ENCODE results near the gene CTSZ. TPM values are rescaled to one million over a fixed set of nuclear protein-coding genes. Genes with fewer than 3 reads are reported as not detected.
"Not testable (repeated sequence)": the region's sequence is repeated elsewhere in the genome, so short reads cannot be mapped to it uniquely, and the experiment has no call there.

The CTSZ gene
- total RNA-seq (2014; rRNA removed; shearing (Covaris generic)) = 12.9 and 19.7 TPM in 2 replicates

GRCh38 chr20:59006864-59007664, at the start of gene CTSZ:
TSS of gene CTSZ (minus strand) at chr20:59007254. CDS start at chr20:59007128, 126 bp downstream.
- Histone ChIP-seq H3K36me3 (replicated peaks; ENCODE audit: control insufficient read depth, insufficient read depth, low read length) (no peaks in the 10 kb centered on the region), H3K4me3 (ENCODE audit: insufficient read depth, low read depth, low read length) (peak within 1 kb of the TSS; percentile 52), H3K27me3 (ENCODE audit: control insufficient read depth, insufficient read depth, low read length) (peaks cover 19% of the 10 kb centered on the region; the same call in 1 of the 2 replicates)
- DNase-seq = peak; percentile 98

GRCh38 chr20:59055302-59055701, 48.2 kb upstream of the CTSZ start:
- DNase-seq = no peak
- no peaks in the 10 kb centered on the region for H3K27me3 ChIP-seq (ENCODE audit: control insufficient read depth, insufficient read depth, low read length)
- no peak overlapping the region for H3K4me3 ChIP-seq (ENCODE audit: insufficient read depth, low read depth, low read length)
- H3K36me3 ChIP-seq (replicated peaks; ENCODE audit: control insufficient read depth, insufficient read depth, low read length) = no peaks in the 10 kb centered on the region

- H3K27me3 ChIP-seq (ENCODE audit: control insufficient read depth, insufficient read depth, low read length) = no peaks in the 10 kb centered on the region
- no peak for DNase-seq
- no peak overlapping the region for H3K4me3 ChIP-seq (ENCODE audit: insufficient read depth, low read depth, low read length)
- no peaks in the 10 kb centered on the region for H3K36me3 ChIP-seq (replicated peaks; ENCODE audit: control insufficient read depth, insufficient read depth, low read length)
Observed at GRCh38 chr20:59051666-59052185, 44.7 kb upstream of the CTSZ start.

DNA sequence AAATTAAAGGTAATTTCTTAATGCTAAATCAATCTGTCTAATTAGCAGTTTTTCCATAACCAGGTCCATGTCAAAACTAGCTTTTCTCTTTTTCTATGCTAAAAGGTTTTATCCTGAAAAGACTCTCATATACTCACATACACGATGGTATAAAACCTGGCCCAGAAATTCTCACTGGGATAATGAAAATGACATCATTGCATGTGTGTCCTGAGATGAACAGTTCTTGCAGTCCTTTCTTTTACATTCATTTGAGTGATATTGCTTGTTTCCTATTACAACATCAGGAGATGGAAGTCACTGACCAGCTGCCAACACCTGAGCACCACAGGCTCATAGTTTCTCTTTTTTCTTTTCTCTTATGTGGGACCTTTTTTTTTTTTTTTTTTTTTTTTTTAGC, 43.4 kb upstream of the CTSZ start:
- Histone ChIP-seq H3K36me3 (replicated peaks; ENCODE audit: control insufficient read depth, insufficient read depth, low read length) (no peaks in the 10 kb centered on the region), H3K27me3 (ENCODE audit: control insufficient read depth, insufficient read depth, low read length) (no peaks in the 10 kb centered on the region), H3K4me3 (ENCODE audit: insufficient read depth, low read depth, low read length) (no peak overlapping the region)
- no peak for DNase-seq

DNA sequence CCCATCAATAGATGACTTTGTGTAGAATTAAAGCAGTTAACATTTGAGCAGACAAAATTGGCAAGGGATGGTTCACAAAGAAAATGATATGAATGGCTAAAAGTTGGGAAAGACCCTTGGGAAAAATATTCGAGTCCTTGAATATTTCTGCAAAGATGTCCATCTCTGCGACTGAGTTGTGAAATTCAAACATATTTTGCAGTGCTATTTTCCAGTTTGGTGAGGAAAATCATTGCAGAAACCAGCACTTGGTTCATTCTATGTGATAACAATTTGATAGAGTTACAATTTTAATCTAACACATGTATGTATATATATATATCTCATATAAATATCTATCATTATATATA, 41.6 kb upstream of the CTSZ start:
- Histone ChIP-seq H3K27me3 (ENCODE audit: control insufficient read depth, insufficient read depth, low read length) (no peaks in the 10 kb centered on the region; the same call in 1 of the 2 replicates), H3K36me3 (replicated peaks; ENCODE audit: control insufficient read depth, insufficient read depth, low read length) (no peaks in the 10 kb centered on the region), H3K4me3 (ENCODE audit: insufficient read depth, low read depth, low read length) (no peak overlapping the region)
- no peak for DNase-seq

DNA sequence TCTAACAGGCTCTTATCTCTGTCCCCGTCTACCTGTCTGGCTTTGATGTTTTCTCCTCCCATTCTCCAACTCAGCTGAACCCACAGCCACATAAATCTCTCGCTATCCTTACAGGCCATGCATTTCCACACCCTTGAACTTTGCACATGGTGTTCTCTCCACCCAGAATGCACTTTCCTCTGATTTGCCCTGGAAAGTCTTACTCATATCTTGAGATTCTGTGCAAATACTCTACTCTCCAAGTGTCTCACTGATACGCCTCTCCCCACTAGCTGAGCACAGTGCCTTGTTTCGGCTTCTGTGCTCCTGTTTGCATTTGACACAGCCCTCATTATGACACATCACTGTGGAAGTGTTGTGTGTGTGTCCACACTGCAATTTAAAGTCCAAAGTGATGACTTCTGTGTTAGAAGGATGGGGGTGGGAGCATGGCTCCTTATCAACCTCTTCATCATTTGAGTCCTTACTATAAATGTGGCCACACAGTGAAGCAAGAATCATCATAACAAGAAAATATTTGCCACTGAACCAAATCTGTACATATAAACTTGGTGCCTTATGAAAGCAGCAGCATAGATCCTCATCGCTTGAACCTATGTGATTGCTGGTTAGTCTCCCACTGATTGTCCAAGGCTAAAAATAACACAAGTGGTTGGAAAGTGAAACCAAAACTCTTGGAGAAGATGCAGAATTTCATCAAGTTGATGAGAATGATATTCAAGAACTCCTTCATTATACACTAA, 41.1 kb upstream of the CTSZ start:
- no peaks in the 10 kb centered on the region; the same call in 1 of the 2 replicates for H3K27me3 ChIP-seq (ENCODE audit: control insufficient read depth, insufficient read depth, low read length)
- DNase-seq = no peak
- no peaks in the 10 kb centered on the region for H3K36me3 ChIP-seq (replicated peaks; ENCODE audit: control insufficient read depth, insufficient read depth, low read length)
- H3K4me3 ChIP-seq (ENCODE audit: insufficient read depth, low read depth, low read length) = no peak overlapping the region

GRCh38 chr20:59046862-59047261, 39.8 kb upstream of the CTSZ start:
- H3K27me3 ChIP-seq (ENCODE audit: control insufficient read depth, insufficient read depth, low read length) = no peaks in the 10 kb centered on the region; the same call in 1 of the 2 replicates
- H3K36me3 ChIP-seq (replicated peaks; ENCODE audit: control insufficient read depth, insufficient read depth, low read length) = no peaks in the 10 kb centered on the region
- H3K4me3 ChIP-seq (ENCODE audit: insufficient read depth, low read depth, low read length) = no peak overlapping the region

DNA sequence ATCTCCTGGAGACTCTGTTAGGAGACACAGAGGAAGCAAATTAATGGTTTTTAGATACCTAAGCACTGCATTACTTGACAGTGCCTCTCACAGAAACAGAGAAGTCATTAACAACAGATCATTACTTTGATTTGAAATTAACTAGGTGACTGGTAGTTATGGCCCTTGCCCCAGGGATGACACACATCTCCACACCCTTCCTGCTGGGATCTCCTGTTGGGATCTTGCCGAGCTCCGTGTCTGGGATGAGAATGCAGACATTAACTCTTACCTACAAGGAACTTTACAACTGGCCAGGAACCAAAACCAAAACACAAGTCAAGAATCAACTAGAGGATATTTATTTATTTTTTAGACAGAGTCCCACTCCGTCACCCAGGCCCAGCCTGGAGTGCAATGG, 37.7 kb upstream of the CTSZ start:
- Histone ChIP-seq H3K27me3 (ENCODE audit: control insufficient read depth, insufficient read depth, low read length) (no peaks in the 10 kb centered on the region; the same call in 1 of the 2 replicates), H3K36me3 (replicated peaks; ENCODE audit: control insufficient read depth, insufficient read depth, low read length) (no peaks in the 10 kb centered on the region), H3K4me3 (ENCODE audit: insufficient read depth, low read depth, low read length) (no peak overlapping the region)
- no peak for DNase-seq

More at GRCh38 chr20:59046862-59047261, 39.8 kb upstream of the CTSZ start:
- DNase-seq = no peak

- Histone ChIP-seq H3K36me3 (replicated peaks; ENCODE audit: control insufficient read depth, insufficient read depth, low read length) (no peaks in the 10 kb centered on the region), H3K27me3 (ENCODE audit: control insufficient read depth, insufficient read depth, low read length) (no peaks in the 10 kb centered on the region; the same call in 1 of the 2 replicates), H3K4me3 (ENCODE audit: insufficient read depth, low read depth, low read length) (no peak overlapping the region)
- no peak for DNase-seq
Observed at GRCh38 chr20:59044295-59044694, 37.2 kb upstream of the CTSZ start.

GRCh38 chr20:59043698-59044097, 36.6 kb upstream of the CTSZ start:
- no peak overlapping the region for H3K4me3 ChIP-seq (ENCODE audit: insufficient read depth, low read depth, low read length)
- DNase-seq = no peak
- no peaks in the 10 kb centered on the region for H3K36me3 ChIP-seq (replicated peaks; ENCODE audit: control insufficient read depth, insufficient read depth, low read length)

DNA sequence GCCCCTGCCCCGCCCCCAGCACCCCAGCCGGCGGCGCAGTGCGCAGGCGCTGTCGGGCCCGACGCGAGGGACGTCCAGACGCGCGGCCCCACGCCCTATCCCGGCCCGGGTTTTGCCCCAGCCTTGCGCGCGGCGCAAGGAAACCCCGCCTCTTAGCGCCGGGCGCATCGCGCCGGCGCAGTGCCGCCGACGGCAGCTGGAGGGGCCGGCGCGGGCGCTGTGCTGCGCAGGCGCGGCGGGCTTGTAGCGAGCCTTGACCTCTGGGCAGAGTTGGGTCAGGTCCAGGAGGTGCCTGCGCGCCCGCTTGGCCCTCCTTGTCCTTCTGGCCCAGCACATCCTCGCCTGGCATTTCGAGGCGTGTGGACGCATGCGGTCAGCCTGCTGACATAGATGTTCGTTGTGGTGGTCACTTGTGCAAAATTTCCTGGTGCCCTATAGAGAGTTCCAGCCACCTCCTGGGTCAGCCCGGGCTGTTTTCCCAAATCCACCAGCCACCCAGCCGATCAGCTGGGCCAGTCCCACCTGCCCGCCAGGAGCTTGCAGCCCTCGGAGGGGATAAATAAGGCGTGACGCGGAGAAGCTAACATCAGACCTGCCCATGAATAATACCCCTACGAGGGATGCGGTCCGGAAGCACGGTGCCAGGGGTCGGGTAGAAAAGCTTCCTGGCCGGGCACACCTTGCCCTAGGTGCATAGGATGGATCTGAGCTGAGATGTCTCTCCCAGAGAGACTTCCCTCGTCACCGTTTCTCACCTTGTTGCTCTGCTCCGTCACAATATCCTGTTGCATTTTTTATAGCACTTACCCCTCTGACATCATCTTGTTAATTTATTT, 36.0 kb upstream of the CTSZ start:
- peak; percentile 99 for DNase-seq
- no peaks in the 10 kb centered on the region; the same call in 1 of the 2 replicates for H3K27me3 ChIP-seq (ENCODE audit: control insufficient read depth, insufficient read depth, low read length)

More at GRCh38 chr20:59043698-59044097, 36.6 kb upstream of the CTSZ start:
- no peaks in the 10 kb centered on the region; the same call in 1 of the 2 replicates for H3K27me3 ChIP-seq (ENCODE audit: control insufficient read depth, insufficient read depth, low read length)

DNA sequence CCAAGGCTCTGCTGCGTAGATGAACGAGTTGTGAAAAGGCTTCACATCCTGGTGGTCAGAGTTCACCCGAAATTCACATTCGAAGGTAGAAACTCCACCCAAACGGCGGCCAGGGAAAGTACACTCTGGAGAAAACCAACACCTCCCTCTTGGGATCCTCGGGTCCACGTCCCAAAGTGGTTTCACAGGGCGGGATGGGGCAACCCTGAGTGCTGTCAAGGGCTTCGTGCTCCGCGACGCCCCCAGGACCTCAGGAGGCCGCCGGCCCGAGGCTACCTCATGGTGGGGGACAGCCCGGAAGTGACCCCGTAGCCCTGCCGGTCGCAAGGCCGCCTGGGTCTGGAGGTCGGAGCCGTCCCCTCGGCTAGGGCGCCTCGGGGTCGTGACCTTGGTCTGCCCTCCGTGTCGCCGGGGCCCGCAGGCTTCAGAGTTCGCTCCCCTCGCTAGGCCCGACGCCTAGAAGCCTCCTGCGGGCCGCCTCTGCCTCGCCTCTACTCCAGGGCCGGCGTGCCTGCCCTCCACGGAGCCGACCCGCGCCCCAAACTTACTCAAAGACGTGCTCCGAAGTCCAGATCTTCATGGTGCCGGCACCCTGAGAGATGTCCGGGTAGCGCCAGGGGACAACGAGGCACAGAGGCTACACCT, 35.2 kb upstream of the CTSZ start, which contains the start of gene PRELID3B:
Gene PRELID3B, minus strand, starts transcription at position 636 of the 645 bp plus-strand sequence. Its CDS starts 56 bp downstream, at position 580.
- DNase-seq = peak; percentile 76
- H3K4me3 ChIP-seq (ENCODE audit: insufficient read depth, low read depth, low read length) = peak within 1 kb of the TSS; percentile 61
- no peaks in the 10 kb centered on the region; the same call in 1 of the 2 replicates for H3K36me3 ChIP-seq (replicated peaks; ENCODE audit: control insufficient read depth, insufficient read depth, low read length)
- H3K27me3 ChIP-seq (ENCODE audit: control insufficient read depth, insufficient read depth, low read length) = no peaks in the 10 kb centered on the region; the same call in 1 of the 2 replicates

More for the DNA sequence above, 36.0 kb upstream of the CTSZ start:
- Histone ChIP-seq H3K36me3 (replicated peaks; ENCODE audit: control insufficient read depth, insufficient read depth, low read length) (no peaks in the 10 kb centered on the region; the same call in 1 of the 2 replicates), H3K4me3 (ENCODE audit: insufficient read depth, low read depth, low read length) (peak overlapping the region; percentile 61)

DNA sequence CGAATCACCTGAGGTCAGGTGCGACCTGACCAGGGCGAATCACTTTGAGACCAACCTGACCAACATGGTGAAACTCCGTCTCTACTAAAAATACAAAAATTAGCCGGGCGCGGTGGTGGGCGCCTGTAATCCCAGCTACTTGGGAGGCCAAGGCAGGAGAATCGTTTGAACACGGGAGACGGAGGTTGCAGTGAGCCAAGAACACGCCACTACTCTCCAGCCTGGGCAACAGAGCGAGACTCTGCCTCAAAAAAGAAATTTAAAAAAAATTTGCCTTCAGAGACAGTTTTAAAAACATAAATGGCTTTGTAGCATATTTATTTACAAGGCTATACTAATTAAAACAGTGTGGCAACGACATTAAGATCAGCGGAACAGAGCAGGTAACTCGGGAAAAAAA, 34.4 kb upstream of the CTSZ start:
- H3K4me3 ChIP-seq (ENCODE audit: insufficient read depth, low read depth, low read length); DNase-seq; H3K27me3 ChIP-seq (ENCODE audit: control insufficient read depth, insufficient read depth, low read length): not testable (repeated sequence)

More for the DNA sequence above, 34.4 kb upstream of the CTSZ start:
- not testable (repeated sequence) for H3K36me3 ChIP-seq (replicated peaks; ENCODE audit: control insufficient read depth, insufficient read depth, low read length)
